ENCODE measurements around the gene PPP3CA.

PPP3CA gene

GRCh38 chr4:101347267-101347556 is at the start of gene PPP3CA:
Gene PPP3CA (minus strand): TSS chr4:101347526.
- DNase-seq (ENCODE audit: low spot score) = no peak

DNA sequence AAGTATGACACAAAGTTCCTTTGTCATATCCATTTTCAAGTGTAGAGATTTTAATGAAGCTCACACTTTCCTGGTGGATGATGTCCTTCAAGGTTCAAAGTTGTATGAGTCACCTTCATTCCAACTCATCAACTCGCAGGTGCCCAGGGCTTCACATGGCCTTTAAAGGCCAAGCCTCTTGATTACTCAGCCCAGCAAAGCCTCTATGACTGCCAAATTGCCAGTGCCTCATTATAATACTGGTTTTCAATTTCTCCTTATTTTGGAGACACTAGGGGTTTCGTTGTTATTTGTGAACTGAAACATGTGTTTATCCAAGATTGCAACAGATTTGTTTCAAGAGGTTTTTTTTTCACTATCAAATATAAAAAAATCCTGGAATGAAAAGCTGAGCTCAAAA is 45.9 kb upstream of the PPP3CA start:
- DNase-seq (ENCODE audit: low spot score) = peak; percentile 90

DNA sequence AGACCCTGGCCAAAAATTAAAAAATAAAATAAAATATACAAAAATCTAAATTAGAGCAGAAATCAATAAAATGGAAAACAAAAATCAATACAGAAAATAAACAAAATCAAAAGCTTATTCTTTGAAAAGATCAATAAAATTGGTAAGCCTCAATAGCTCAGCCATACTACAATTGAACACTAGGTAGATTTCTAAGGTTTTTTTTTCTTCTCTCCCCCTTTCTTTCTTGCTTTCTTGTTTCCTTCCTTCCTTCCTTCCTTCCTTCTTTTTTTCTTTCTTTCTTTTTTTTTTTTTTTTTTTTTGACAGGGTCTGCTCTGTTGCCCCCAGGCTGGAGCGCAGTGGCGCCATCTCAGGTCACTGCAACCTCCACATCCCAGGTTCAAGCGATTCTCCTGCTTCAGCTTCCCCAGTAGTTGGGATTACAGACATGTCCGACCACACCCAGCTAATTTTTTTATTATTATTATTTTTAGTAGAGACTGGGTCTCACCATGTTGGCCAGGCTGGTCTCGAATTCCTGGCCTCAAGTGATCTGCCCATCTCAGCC is 23.4 kb upstream of the PPP3CA start:
- DNase-seq (ENCODE audit: low spot score) = no peak

GRCh38 chr4:101367201-101367600 is 19.9 kb upstream of the PPP3CA start:
- DNase-seq (ENCODE audit: low spot score) = peak; percentile 95

DNA sequence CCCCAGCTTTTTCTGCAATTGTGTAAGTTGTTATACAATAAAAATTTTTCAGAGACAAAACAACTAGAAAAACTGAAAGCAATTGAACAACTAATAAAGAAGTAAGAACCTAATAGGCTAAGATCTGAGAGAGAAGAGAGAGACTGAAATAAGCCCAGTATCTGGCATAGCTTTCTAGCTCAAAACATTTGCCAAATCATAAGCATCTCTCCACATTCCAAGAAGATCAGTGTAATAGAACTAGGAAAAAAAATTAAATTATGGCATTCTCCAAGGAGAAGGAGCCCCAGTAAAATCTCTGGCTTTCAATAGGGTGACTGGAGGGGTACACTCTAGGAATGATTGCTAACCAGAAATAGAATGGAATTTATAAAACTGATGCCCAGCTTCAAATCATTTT is 19.0 kb upstream of the PPP3CA start:
- no peak for DNase-seq (ENCODE audit: low spot score)

DNA sequence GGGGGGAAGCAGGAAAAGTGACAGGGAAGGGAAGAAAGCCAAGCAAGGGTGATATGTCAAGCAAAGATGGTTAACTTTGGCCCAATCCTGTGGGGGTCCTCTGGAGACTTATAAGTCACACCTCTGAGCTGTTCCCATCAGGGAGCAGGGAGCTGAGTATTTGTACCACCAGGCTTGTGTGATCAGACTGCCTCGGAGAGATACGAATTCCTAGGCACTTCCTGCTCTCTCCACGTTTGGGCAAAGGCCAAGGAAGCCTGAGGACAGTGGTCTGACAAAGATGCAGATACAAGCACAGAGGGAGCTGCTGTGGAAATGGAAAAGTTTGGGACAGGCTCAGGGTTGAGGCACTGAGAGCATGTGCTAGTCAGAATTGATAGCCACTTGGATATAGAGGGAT is 10.4 kb upstream of the PPP3CA start:
- peak; percentile 36 for DNase-seq (ENCODE audit: low spot score)

DNA sequence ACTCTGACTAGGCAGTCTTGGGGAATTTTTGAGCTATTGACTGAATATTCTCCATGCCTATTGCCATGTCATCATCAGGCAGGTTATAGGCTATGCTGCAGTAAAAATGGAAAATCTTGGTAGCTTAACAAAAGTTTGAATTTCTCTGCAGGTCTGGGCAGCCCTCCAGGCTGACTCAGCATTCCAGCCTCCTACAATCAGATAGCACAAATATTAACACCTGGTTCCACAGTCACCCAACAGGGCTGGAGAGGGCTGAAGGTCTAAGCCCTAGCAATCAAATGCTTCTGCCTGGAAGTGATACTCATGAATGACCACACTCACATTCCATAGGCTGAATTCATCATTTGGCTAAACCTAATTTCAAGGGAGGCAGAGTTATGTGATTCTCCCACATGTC is 9.6 kb upstream of the PPP3CA start:
- peak; percentile 98 for DNase-seq (ENCODE audit: low spot score)

DNA sequence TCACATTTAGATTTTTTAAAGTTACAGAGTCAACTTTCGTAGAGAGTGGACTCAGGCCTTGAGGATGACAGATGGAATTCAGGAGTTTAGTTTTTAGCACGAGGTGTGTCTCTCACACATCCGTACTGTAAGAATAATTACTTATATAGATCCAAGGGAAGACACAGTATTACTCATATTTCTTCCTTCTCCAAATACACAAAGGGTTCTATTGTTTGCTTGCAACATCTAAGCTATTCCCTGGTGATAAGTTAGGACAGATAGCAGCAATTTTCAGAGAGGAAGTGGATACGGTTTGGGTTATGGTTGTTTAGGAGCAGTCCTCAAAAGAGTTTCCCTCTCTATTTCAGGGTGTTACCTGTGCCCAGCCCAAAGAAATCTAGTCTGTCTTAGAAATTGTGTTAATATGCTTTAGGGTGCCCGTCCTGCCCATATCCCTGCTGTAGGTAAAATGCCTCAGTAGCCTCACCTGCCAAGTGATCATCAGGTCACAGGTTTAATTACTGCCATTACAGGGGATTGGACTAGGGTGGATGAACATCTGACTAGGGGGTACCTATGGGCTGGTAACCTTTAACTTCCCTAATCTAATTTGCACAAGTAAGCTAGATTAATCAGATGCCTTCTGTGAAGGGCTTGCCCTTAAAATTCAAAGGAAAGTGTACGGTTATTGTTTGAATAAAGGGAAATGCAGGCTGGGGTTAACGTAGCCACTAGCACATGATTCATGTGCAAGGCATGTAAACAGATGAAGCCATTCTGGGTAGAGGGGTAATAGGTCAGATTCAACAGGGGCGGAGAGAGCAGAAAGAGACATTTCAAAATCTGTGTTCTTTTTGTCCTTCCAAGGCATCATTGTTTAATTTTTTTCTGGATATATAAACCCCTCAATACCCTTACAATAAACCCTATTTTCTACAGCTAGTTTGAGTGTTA is 8.7 kb upstream of the PPP3CA start:
- peak; percentile 88 for DNase-seq (ENCODE audit: low spot score)

DNA sequence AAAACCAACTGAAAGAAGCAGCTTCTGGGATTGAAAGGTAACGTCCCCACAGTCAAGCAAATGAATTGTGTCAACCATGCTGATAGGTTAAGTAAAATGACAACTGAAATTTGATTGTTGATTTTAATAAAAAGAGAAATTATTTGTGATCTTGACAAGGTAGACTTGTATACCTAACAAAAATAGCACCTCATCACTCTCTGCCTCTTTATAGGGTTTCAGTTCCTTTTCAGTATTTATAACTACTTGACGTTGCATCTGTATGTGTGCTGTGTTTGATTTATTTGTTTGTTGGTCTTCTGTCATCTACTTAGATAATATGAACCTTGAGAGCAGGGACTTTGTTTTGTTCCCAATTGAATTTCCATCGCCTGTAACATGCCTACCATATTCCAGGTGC is 7.9 kb upstream of the PPP3CA start:
- DNase-seq (ENCODE audit: low spot score) = no peak

DNA sequence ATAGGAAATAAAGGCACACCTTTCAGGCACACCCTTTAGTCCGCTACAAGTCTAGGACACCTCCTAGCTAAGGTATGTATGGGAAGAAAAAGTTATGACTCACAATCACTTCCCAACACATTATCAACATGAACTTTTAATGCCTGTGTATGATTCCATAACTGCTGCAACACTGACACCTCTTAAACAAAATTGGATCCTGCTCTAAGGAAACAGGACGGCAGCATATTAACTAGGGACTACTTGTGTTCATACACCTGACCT is 2.4 kb upstream of the PPP3CA start:
- peak; percentile 29 for DNase-seq (ENCODE audit: low spot score)

DNA sequence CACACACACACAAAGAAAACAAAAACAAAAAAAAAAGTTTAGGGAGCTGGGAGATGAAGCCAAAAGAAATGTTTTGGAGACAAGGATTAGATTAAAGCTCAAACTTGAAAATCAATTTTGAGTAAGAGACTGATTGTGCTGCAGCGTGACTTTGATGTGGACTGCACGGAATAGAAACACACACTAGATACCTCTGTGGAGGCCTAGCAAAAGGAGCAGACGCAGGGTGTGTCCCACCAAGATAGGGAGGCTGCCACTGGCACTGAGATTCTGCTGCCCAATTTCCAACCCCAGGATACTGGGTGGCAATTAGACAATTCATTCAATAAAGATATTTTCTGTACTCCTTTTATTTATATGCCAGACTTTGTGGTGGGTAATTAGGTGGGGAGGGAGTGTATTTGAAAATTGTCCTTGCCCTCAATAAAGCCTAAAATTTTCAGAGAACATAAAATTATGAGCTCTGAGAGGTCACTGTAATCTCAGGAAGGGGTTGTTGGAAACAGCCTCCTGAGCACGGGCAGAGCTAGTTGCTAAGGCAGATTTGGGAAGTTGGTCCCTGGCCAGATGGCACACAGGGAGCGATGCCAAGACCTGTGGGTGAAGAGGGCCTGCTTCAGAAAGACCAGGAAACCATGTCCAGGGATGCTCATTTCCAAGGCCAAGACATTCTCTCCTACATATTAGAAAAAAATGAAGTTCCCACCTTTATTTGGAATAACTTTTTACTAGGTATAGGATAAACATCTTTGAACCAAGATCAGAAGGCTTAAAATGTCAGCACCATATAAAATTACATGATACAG is 1.9 kb upstream of the PPP3CA start:
- DNase-seq (ENCODE audit: low spot score) = peak; percentile 47

GRCh38 chr4:101348367-101348827 is 1.1 kb upstream of the PPP3CA start:
- DNase-seq (ENCODE audit: low spot score) = no peak

GRCh38 chr4:101347557-101348366 is 436 bp upstream of the PPP3CA start:
- peak; percentile 97 for DNase-seq (ENCODE audit: low spot score)

GRCh38 chr4:101346351-101347266 is 717 bp downstream of the PPP3CA start:
- peak; percentile 77 for DNase-seq (ENCODE audit: low spot score)

GRCh38 chr4:101345596-101346350 is 1.6 kb downstream of the PPP3CA start:
- DNase-seq (ENCODE audit: low spot score) = peak; percentile 74

DNA sequence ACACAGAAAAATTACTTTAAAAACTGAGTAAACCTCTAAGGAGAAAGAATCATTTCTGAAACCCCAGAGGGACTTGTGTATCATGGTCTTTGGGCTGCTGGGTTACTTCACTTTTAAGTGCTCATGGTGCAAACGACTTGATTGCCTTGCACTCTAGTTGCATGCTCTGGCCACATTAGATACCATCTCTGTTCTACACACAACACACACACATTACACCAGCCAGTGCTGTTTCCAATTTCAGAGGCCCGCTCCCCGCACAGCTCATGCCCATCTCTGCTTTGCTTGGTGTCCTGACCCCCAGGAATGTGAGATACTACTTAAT is 2.1 kb downstream of the PPP3CA start:
- no peak for DNase-seq (ENCODE audit: low spot score)

GRCh38 chr4:101339332-101339731 is 8.0 kb downstream of the PPP3CA start:
- no peak for DNase-seq (ENCODE audit: low spot score)

DNA sequence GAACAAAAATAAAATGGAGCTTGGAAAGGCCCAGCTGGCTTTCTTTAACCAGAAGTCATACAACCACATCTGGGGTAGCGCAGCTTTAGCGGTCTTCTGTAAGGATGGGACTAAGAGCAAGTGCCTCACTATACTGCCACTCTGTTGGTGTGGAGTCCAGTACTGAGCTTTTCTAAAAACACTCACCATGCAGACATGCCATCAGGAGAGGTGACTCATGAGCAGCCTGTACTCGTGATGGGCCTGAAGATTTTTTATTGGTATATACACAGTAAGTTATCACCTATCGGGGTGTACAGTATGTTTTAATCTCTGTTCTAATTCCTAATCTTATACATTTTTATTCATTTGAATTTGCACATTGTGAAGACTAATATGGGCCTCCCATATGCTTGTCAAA is 9.6 kb downstream of the PPP3CA start:
- peak; percentile 63 for DNase-seq (ENCODE audit: low spot score)

- DNase-seq (ENCODE audit: low spot score) = no peak
Observed at GRCh38 chr4:101334963-101335572, 12.3 kb downstream of the PPP3CA start.

- DNase-seq (ENCODE audit: low spot score) = no peak
Observed at GRCh38 chr4:101332424-101332823, 14.9 kb downstream of the PPP3CA start.
